Stimulated activated CD8-positive, alpha-beta memory T cell treated with anti-CD3 and anti-CD28 coated beads, Interleukin-2, amount 100 ng/mL, for 48 hours (primary cell): ENCODE data around the gene ZBTB20.

Experiments
- DNase-seq, 2 donors: peaks; one replicate each; pipeline ENCODE4 v3.0.0-alpha.2; 2020; ENCODE audit warnings: low read depth in 2 of 2

ZBTB20 gene

DNA sequence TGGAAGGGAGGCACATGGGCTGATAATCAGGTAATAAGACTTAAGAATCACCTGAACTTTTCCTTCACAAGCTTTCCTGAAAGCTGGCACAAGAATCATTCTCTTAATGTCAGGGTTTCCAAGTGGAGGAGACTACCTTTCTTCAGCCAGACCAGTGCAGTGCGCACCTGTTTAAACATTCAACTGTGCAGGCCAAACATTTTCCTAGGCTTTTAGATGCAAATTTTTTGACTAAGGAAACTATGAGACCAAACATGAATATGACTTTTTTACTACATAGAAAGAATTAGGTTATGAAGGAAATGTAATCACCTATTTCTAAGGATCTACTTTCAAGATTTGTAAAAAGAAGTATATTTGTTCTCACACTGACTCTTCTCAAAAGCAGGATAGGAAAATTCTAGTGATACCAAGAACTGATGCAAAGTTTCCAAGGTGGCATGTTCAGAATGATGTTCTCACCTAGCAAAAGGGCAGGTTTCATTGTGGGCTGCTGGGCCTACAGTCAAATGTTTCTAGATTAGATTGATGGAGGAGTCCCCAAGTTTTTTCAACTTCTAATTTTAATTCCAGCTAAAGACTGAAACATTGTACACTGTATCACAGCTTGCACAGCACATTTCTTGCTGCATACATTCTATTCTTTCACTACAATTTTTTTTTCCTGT lies 514.2 kb downstream of the ZBTB20 start:
- DNase-seq = no peak

DNA sequence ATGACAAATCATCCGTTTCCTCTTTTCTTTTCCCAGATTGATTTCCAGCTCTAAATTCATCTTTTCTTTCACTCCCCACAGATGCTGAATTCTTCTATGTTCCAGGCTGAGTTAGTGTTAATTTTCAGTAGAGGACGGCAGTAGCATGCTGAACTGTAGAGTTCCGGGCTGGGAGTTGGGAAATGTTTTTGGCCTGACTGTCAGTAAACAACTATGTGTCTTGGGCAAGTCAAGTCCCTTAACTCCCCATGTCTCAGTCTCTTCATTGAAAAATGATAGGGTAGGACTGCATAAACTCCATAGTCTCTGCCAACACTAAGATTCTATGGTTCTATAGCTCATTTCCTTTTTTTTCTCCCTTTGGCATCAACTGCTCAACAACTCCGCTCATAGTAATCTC lies 519.3 kb downstream of the ZBTB20 start:
- no peak for DNase-seq

DNA sequence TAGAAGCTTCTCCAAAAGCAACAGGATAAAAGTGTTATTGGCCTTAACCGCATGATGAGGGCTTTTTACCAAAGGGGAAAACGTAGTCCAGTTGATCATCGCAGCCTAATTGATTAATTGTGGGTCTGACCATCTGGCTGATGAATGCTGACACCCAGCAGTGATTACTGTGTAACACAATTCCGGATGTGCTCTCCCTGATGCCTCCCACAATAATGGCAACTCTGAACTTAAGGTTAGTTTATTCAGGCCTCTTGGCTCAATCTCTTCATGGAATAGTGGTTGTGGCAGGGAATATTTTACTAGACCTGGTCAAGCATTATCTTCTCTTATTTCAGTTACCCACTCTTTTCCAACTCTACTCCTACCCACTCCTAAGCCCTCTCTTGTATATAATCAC lies 520.3 kb downstream of the ZBTB20 start:
- DNase-seq = no peak

DNA sequence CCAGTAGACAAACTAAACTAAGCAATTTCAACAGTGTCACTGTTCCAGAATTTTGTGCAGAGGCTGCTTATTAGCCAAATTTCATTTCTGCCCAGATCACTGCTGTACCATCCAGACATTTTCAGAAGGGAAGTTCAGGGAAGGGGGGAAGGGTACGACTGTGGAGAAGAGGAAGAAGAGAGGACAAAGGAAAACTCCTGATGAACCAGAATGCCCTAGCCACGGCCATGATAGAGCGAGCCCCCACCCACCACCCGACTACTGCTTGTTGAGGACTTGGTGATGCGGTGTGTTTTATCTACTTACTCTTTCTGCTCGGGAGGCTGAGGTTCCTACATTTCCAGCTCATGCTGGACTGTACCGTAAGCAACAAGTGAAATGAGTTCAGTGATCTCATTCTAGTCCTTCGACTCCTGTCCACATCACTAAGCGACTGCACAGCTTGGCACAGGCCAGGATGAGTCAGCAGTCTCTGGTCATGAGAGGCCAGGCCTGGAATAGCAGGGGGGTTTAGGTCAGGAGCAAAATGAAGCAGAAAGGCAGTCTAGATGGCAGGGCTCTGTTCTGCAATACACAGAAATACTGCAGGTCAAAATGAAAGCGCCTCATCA lies 522.4 kb downstream of the ZBTB20 start:
- DNase-seq = no peak

DNA sequence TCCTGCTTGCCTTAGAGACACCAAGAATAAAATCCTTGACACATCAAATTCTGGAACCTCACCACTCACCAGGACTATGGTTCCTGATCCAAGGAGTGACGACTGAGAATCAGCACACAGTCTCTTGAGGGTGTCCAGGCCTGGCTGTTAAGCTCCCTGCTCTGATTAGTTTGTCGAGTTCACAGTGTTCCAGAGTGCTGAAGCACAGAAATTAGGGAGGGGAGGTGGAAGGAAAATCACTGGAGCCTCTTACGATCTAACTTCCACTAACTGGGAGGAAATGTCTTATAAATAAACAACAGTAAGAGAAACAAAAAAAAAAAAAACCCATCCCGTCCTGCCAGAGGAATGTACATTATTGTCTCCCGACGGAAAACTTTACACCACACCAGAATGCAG lies 523.0 kb downstream of the ZBTB20 start:
- no peak for DNase-seq

DNA sequence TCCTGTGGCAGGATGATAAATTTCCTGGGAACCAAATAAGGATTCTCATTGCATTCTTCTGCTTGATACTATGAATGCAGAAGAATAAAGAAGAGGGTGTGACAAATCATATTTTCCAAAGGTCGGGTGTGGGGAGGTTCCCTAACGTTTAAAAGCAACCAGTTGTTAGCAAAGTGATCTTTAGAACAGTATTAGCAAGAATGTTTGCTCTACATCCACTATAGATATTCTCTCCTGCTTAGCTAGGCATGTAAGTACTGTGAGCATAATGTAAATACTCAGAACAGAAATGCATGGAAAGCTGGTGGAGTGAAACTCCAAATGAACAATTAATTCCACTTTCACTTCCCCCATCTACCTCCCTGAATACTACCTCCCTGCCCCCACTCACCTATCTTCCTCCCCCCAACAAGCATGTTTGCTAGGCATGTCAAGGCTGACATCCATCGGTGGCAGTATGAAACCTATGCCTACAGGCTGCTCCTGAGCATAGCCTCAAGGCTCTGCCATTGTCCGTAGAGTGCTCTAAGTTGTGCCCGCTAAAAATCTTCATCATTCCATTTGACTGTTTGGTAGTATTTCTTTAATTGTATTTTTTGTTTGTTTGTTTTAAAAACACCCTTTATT lies 523.6 kb downstream of the ZBTB20 start:
- no peak for DNase-seq

DNA sequence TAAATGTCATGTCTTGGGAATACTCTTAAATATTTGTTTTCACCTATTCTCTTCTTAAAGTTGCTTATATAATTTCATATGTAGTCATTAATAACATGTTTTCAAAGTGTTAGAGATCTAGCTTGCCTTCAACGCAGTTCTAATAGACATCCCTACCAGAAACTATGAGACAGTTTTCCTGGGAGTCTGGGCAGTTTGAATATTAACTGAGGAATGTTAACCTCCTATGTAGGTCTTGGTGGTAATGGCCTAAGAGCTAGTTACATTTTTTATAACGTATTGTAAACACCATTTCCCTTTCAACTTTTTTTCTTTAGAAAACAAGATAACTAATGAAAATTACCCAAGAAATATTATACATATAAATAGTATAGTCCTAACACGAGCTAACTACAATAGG lies 525.1 kb downstream of the ZBTB20 start:
- no peak for DNase-seq

DNA sequence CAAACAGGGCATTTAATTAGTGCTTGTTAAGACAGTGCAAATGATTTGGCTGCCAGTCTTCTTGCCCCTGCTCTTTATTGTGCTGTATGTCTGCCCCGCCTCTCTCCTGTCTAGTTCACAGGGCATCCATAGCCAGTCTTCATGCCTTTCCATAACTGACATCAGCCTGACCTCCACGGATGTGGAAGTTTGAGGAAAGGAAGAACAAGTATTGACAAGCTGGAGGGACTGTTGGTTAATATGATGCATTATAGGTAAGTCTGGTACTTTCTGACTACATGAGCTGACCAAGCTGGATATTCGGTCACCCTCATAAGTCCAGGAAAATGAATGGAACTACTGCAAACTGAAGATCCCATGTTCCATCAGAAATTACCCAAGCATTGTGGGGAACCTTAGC lies 527.3 kb downstream of the ZBTB20 start:
- no peak for DNase-seq

DNA sequence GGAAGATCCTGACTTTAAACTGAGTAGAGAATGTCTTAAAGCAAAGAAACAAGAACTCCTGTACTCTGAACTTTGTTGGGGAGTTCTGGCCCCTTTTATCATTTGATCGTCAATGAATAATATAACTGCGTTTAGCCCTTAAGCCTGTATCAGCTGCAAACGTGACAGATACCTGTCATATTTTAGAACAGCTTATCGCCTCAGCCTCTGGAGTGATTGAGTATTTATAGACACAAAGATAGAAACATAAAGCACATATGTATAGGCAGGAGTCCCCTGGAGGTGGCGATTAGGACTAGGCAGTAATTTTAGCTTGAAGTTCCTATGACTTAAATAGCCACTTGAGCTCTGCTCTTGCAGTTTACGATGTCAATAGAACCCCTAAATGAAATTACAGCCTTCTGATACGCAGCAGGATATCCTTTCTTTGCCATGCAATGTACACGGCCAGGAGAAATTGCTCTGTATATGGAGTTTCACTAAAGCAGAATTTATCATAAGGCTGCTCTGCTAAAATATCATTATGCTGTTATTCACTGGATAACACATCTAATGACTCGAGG lies 531.5 kb downstream of the ZBTB20 start:
- no peak for DNase-seq

DNA sequence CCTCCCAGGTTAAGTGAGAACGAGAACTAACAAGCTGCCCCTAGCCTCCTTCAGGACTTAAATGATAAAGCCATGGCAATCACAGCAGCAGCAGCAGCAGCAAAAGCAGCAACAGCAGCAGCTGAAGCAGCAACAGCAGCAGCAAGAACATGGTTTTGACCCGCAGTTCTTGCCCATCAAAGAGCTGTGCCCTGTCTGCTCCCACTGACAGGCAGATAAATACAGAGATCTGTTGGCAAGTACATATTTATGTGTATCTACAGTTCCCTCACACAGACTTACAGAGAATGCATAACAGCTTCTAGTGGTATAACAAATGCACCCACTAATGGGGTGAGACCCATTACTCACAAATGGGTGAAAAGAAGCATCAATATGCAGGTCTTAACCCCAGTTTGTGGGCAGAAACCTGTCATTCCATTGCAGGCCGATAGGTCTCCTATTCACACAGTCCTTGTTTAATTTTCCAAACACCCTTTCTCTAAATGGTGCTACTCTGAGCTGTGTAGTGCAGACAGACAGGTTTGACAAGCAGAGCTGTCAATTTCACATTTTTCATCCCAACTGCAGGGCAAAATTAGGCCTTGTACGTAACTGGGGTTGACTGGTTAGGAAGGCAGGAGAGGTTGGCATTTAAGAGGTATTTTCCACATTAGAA lies 537.0 kb downstream of the ZBTB20 start:
- DNase-seq = no peak

DNA sequence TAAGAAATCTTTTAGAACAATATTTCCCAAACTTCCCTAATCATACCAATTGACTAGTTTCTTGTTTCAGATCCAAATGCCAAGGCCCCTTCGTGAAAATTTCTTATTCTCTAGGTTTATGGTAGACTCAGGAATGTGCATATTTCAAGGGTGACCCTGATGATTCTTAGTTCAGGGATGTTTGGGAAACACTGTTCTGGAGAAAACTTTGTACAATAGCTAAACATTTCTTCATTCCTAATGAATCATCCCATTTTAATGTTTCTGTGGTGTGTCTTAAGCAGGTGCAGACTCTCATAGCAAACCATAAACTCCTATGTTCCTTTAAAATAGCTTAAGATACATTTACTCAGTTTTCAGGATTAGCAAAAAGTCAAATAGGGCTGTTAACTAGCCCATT lies 538.8 kb downstream of the ZBTB20 start:
- no peak for DNase-seq

DNA sequence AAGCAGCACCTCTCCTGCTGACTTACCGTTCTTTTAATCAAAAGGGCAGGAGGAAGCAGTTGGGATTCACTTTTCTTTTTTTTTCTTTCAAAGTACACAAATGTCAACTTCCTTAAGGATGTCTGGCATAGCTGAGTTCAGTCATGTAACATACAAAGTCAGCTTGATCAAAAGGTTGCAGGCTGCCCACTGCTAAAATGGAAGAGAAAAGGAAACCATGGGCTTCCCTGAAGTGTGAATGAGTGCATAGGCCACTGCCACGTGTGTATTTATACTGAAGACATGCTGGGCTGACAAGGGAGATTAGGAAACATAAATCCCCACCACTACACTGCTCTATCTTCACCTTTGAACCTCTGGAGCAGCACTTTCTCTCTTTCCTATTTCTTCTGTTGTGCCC lies 540.8 kb downstream of the ZBTB20 start:
- DNase-seq = no peak

DNA sequence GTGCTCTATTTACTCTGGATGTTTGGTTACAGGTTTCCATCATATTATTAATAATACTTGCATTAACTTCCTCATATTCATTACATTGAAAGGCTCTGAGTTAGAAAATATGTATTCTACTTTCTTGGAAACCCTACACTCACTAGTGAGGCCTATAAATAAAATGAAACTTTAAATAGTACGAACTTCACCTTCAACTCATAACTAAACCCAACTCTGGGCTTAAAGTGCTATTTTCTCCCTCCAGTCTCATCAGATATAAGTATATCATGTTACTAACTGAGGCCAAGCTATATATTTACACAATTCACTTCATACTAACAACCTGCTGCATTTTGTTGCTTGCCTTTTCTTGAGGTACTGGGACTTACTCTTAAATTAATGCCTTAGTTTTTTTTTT lies 546.5 kb downstream of the ZBTB20 start:
- no peak for DNase-seq

DNA sequence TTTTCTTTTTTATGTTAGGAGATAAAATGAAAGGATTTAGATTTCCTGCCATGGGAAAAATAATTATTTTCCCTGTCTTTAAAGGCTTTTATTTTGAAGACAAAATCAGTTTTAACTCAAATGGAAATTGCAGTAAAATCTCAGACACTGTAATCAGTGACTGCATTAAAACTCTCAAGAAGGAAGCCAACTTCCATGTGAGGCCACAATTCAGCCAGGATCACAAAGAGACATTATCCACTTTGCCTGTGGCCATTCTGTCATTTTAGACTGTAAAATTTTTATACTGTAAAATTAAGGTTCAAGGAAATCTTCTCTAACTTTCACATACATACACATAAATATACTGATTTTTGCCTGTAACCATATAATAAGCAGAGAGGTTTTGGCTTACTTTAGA lies 549.2 kb downstream of the ZBTB20 start:
- DNase-seq = no peak

DNA sequence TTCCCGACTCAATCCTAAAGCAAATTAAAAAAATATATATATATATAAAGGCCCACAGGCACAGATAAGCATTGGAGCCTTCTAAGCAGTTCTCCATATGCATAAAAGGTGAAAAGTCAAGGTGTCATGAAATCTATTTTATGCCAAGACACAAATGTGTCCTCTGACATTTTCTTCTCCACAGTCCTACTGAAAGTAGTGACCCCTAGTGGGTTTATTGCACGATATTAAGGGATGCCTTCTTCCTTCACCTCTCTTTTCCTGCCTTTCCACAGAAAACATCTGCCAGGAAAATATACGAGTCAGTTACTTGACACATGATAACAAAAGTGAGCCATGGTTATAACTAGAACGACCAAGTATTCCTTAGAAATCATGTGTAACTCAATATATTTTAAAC lies 550.1 kb downstream of the ZBTB20 start:
- DNase-seq = no peak

DNA sequence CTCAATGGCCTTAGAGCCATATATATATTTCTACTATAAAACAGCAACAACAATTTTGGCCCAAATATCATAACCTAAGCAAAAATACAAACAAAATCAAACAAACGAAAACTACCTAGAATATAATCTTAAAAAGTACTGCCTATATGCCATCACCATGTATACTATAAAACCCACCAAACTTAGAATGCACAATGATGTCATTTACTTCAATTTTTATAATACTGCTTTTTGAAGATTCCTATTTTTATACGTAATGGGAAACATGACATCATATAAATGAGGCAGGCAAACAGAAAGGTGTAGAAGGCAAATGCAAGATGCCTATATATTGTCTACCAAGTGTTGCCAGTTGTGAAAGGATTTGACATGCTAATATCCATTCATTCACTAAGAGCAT lies 550.9 kb downstream of the ZBTB20 start:
- no peak for DNase-seq

DNA sequence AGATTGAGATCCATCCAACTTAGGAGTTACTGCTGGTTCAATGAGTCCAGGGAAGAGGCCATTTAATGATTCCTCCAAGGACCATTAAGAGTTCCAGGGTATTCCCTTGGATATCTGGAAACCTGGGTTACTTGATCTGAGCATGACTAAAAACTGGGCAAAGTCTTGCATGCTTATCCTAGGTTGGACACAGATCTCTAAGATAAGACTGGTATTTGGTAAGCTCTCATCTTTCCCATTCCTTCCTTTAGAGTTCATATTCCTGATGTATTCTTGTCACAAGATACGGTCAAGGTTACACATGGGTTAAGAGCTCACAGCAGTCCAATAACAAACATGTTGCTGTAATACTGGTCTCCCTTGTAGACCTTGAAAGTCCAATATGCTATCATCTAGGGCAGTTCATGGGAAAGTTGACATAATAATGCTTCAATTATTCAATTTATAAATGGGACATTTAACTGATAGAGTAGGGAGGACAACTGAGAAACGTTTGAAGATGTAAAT lies 551.5 kb downstream of the ZBTB20 start:
- no peak for DNase-seq

DNA sequence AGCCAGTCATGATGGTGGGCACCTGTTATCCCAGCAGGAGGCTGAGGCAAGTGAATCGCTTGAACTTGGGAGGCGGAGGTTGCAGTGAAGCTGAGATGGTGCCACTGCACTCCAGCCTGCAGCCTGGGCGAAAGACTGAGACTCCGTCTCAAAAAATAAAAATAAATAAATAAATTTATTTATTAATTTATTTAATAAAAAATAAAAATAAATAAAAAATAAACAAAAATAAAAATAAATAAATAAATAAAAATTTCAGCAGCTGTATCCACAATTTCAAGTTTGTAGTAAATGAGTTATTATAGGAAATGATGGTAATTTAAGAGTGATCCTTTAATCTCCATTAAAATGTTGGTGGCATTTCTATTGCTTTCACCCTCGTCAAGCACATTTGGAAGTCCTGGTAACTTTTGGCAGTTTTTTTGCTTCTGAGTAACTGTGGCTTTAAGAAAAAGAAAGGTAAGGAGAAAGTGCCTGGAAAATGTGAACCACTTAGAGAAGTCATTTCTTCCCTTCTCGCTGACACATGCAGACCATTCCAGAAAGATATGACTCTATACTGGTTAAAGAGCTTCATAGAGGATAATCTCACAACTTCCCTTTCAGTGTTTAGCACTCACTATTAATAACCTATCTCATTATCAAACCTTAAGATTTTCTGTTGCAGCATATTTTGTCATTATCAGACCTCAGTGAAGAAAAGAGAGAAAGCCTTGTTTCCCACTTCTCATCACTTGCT lies 556.6 kb downstream of the ZBTB20 start:
- no peak for DNase-seq

DNA sequence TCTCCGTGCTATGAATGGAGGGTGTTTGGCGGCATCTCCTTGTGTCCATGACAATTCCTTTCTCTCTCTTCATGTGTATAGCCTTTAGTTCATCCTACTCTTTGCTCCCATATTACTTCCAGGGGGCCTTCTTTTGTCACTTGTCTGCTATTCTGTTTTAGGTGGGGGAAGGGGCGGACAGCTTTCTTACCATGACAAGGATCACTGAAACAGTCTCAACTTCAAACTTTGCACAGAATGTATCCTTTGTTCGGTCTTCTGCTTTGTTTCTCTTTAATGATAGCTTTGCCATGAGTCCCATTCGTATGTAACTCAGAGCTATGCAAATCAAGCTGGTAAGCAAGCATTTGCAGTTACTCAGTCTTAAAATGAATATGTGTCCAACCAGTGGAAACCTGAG lies 559.1 kb downstream of the ZBTB20 start:
- no peak for DNase-seq

DNA sequence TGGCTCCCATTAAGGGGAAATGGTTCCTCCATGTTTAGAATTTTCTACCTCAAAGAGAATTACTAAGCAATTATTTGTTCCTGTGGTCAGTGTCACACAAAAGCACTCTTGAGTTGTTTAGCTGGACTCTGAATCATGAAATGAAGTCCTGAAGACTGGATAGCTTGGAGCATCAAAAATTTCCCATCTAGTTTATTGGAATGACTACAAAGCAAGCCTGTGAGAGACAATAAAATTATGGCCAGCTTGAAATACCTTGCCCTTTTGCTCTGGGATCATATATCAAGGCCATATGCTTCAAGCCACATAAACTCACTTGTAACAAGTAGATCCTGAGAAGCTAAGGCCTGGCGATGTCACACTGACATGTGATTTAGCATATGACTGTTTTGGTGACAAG lies 561.0 kb downstream of the ZBTB20 start:
- DNase-seq = no peak

DNA sequence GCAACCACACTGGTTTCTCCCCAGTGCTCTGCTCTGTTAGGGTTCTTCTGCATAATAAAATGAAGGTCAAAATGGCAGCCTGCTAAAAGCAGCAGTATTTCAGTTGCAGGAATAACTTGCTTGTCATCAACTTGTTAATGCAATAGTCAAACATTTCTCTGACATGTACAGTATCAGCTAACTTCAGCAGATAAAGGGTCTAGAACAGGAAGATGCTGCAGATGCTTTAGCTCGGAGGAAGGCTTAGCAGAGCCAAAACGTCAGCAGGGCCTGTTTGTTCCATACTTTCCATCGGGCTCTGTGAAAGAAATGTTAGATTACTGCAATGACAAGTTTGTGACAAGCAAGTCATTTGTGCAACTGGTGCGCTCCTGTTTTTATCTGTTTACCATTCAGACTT lies 561.4 kb downstream of the ZBTB20 start:
- DNase-seq = no peak
